ENCODE measurements around the gene HECA. TPM values are rescaled to one million over a fixed set of nuclear protein-coding genes. Genes with fewer than 3 reads are reported as not detected.

HECA gene
- polyA plus RNA-seq, 1 of the 3 experiments (the other 2 are of a cell fraction): 1.6 TPM

DNA sequence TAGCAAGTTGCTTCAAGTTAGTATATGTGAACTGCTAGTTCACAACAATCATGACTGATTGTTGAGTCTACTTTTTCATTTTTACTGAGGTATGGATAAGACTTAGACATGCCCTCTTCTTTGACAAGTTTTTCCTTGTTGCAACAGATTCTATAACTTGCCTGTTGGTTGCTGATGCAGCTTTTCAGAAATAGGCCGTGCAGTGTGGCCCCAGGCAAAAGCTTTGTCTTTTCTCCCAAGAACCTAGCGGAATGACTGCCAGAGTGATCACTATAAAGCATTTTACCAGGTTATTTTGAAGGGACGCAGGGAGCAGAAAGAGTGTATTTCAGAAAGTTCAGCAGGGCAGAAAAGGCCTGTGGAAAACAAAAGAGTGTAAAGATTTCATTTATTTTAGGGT, 16.0 kb downstream of the HECA start:
- no peak overlapping the region for H3K4me2 ChIP-seq
- no peaks in the 10 kb centered on the region for H4K20me1 ChIP-seq (ENCODE audit: insufficient read depth)
- H3K9me3 ChIP-seq: no peaks in the 10 kb centered on the region
- ChIA-PET POLR2A (no interaction called here), CTCF (interaction anchor here (0.6 to 1.4 kb wide), 2 partner anchors 15 to 213 kb away, joined by 3 to 4 read pairs; no protein-coding TSS in a partner anchor)
- peaks cover 41% of the 10 kb centered on the region; the same call in 1 of the 2 replicates for H3K79me2 ChIP-seq (ENCODE audit: insufficient read depth)
- H3K9ac ChIP-seq: no peak overlapping the region
- H3K36me3 ChIP-seq (replicated peaks in 1 of 2; ENCODE audit: control insufficient read depth in 1 of 2, insufficient read depth in 2 of 2, low read length in 1 of 2): no peaks in the 10 kb centered on the region
- H3K4me1 ChIP-seq (ENCODE audit: control insufficient read depth in 1 of 2, insufficient read depth in 2 of 2, low read depth in 1 of 2, low read length in 1 of 2): no peaks in the 10 kb centered on the region; a peak in 1 of 4 replicates
- H3K27me3 ChIP-seq (ENCODE audit: insufficient read depth): no peaks in the 10 kb centered on the region
- H3K4me3 ChIP-seq (ENCODE audit: low read depth in 2 of 2, low read length in 1 of 2): no peak overlapping the region
- H2AFZ ChIP-seq (ENCODE audit: low read depth): no peak overlapping the region
- WGBS (ENCODE audit: low lambda C conversion rate): 92% methylated on average over 3 of the region's 3 CpGs
- no peaks in the 10 kb centered on the region for H3K9me2 ChIP-seq
- DNase-seq: no peak
- no peak overlapping the region for H3K27ac ChIP-seq (ENCODE audit: low read depth in 2 of 2, low read length in 1 of 2)
- no peaks in the 10 kb centered on the region for H3F3A ChIP-seq (replicated peaks; ENCODE audit: insufficient read depth)
- no peak for TF ChIP-seq GATA2 (CRISPR knock-in tag; IDR thresholded peaks at IDR 0.05)
- TF ChIP-seq POLR2AphosphoS5 (IDR thresholded peaks at IDR 0.05; ENCODE audit: low read depth, low read length): no peak
- no peak for TF ChIP-seq EP300 (IDR thresholded peaks at IDR 0.05; ENCODE audit: borderline replicate concordance in 1 of 2, low read depth in 1 of 2, low read length in 1 of 2)
- TF ChIP-seq ELF1 (IDR thresholded peaks at IDR 0.05): no peak
- TF ChIP-seq RFX5 (IDR thresholded peaks at IDR 0.05; ENCODE audit: low read length): no peak
- TF ChIP-seq, protein P1, sequence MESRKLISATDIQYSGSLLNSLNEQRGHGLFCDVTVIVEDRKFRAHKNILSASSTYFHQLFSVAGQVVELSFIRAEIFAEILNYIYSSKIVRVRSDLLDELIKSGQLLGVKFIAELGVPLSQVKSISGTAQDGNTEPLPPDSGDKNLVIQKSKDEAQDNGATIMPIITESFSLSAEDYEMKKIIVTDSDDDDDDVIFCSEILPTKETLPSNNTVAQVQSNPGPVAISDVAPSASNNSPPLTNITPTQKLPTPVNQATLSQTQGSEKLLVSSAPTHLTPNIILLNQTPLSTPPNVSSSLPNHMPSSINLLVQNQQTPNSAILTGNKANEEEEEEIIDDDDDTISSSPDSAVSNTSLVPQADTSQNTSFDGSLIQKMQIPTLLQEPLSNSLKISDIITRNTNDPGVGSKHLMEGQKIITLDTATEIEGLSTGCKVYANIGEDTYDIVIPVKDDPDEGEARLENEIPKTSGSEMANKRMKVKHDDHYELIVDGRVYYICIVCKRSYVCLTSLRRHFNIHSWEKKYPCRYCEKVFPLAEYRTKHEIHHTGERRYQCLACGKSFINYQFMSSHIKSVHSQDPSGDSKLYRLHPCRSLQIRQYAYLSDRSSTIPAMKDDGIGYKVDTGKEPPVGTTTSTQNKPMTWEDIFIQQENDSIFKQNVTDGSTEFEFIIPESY (IDR thresholded peaks at IDR 0.05; ENCODE audit: borderline replicate concordance, low read depth): no peak
- no peak for TF ChIP-seq SIN3A (IDR thresholded peaks at IDR 0.05; ENCODE audit: borderline replicate concordance, low read depth, low read length)
- TF ChIP-seq, protein P2, sequence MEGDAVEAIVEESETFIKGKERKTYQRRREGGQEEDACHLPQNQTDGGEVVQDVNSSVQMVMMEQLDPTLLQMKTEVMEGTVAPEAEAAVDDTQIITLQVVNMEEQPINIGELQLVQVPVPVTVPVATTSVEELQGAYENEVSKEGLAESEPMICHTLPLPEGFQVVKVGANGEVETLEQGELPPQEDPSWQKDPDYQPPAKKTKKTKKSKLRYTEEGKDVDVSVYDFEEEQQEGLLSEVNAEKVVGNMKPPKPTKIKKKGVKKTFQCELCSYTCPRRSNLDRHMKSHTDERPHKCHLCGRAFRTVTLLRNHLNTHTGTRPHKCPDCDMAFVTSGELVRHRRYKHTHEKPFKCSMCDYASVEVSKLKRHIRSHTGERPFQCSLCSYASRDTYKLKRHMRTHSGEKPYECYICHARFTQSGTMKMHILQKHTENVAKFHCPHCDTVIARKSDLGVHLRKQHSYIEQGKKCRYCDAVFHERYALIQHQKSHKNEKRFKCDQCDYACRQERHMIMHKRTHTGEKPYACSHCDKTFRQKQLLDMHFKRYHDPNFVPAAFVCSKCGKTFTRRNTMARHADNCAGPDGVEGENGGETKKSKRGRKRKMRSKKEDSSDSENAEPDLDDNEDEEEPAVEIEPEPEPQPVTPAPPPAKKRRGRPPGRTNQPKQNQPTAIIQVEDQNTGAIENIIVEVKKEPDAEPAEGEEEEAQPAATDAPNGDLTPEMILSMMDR (IDR thresholded peaks at IDR 0.05): no peak
- TF ChIP-seq TCF12 (IDR thresholded peaks at IDR 0.05): no peak
- TF ChIP-seq JUND (IDR thresholded peaks at IDR 0.05): no peak
- TF ChIP-seq, protein P3, sequence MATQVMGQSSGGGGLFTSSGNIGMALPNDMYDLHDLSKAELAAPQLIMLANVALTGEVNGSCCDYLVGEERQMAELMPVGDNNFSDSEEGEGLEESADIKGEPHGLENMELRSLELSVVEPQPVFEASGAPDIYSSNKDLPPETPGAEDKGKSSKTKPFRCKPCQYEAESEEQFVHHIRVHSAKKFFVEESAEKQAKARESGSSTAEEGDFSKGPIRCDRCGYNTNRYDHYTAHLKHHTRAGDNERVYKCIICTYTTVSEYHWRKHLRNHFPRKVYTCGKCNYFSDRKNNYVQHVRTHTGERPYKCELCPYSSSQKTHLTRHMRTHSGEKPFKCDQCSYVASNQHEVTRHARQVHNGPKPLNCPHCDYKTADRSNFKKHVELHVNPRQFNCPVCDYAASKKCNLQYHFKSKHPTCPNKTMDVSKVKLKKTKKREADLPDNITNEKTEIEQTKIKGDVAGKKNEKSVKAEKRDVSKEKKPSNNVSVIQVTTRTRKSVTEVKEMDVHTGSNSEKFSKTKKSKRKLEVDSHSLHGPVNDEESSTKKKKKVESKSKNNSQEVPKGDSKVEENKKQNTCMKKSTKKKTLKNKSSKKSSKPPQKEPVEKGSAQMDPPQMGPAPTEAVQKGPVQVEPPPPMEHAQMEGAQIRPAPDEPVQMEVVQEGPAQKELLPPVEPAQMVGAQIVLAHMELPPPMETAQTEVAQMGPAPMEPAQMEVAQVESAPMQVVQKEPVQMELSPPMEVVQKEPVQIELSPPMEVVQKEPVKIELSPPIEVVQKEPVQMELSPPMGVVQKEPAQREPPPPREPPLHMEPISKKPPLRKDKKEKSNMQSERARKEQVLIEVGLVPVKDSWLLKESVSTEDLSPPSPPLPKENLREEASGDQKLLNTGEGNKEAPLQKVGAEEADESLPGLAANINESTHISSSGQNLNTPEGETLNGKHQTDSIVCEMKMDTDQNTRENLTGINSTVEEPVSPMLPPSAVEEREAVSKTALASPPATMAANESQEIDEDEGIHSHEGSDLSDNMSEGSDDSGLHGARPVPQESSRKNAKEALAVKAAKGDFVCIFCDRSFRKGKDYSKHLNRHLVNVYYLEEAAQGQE (IDR thresholded peaks at IDR 0.05; ENCODE audit: low read depth, low read length): no peak
- no peak for TF ChIP-seq MEF2A (IDR thresholded peaks at IDR 0.05; ENCODE audit: borderline replicate concordance, low read depth)
- no peak for TF ChIP-seq FOXM1 (IDR thresholded peaks at IDR 0.05; ENCODE audit: low read depth)
- no peak for TF ChIP-seq FOXJ3 (CRISPR knock-in tag; IDR thresholded peaks at IDR 0.05)
- TF ChIP-seq, protein P4, sequence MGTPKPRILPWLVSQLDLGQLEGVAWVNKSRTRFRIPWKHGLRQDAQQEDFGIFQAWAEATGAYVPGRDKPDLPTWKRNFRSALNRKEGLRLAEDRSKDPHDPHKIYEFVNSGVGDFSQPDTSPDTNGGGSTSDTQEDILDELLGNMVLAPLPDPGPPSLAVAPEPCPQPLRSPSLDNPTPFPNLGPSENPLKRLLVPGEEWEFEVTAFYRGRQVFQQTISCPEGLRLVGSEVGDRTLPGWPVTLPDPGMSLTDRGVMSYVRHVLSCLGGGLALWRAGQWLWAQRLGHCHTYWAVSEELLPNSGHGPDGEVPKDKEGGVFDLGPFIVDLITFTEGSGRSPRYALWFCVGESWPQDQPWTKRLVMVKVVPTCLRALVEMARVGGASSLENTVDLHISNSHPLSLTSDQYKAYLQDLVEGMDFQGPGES (IDR thresholded peaks at IDR 0.05; ENCODE audit: low read depth, low read length): no peak
- no peak for TF ChIP-seq NFIC (IDR thresholded peaks at IDR 0.05; ENCODE audit: borderline replicate concordance)
- TF ChIP-seq TAF1 (IDR thresholded peaks at IDR 0.05; ENCODE audit: borderline replicate concordance, low read depth, low read length): no peak
- no peak for TF ChIP-seq YY1 (IDR thresholded peaks at IDR 0.05; ENCODE audit: low read depth)
- TF ChIP-seq MXI1 (IDR thresholded peaks at IDR 0.05; ENCODE audit: low read depth, low read length): no peak
